Fibroblast of skin of right biceps (primary cell): ENCODE measurements around the gene LETMD1.
"Not testable (repeated sequence)": the region's sequence is repeated elsewhere in the genome, so short reads cannot be mapped to it uniquely, and the experiment has no call there.

Experiments used
- DNase-seq: peaks from one replicate; pipeline ENCODE4 v3.0.0-alpha.2; 2013

Gene LETMD1

GRCh38 chr12:51078346-51078745, 30.2 kb downstream of the LETMD1 start:
- not testable (repeated sequence) for DNase-seq

DNA sequence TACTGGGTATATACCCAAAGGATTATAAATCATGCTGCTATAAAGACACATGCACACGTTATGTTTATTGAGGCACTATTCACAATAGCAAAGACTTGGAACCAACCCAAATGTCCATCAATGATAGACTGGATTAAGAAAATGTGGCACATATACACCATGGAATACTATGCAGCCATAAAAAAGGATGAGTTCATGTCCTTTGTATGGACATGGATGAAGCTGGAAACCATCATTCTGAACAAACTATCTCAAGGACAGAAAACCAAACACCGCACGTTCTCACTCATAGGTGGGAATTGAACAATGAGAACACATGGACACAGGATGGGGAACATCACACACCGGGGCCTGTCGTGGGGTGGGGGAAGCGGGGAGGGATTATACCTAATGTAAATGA, 30.7 kb downstream of the LETMD1 start:
- not testable (repeated sequence) for DNase-seq

DNA sequence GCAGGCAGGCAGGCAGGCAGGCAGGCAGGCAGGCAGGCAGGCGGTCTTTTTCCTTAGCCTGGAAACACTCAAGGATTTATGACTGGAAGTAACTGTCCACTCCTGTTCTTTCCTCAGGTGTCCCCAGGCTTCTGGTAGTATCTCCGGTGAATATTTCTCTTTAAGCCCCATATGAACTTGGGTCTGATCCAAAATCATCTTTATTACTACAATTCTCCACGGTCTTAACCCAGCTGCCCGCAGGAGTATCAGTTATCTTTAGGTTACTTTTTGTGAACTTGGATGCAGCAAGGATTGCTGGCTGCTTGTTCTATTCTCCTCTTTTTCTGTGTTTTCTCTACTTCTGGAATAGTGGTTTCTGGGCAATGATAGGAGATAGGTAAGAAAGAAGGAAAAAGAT, 32.0 kb downstream of the LETMD1 start:
- DNase-seq: no peak

DNA sequence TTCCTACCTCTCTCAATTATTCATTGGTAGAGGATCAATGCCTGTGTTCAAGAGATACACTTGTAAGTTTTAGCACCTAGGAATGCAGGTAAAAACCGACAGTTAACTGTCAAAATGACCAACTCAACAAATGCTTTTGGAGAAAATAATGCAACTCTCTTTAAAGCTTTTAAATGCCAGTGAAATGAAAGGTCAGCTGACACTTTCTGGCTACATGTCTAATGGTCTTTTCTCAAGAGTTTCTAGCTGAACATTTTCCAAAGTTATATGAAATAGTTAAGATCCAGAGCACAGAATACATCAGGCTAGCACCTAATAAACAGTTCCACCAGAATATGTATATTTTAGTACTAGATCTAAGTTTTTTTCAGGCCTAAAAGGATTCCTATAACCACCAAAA, 33.3 kb downstream of the LETMD1 start:
- DNase-seq: no peak

GRCh38 chr12:51082561-51083125, 34.5 kb downstream of the LETMD1 start:
- DNase-seq: peak; percentile 46

- DNase-seq: peak; percentile 96
Measured at GRCh38 chr12:51083126-51083833, 35.2 kb downstream of the LETMD1 start, which contains the start of gene CSRNP2. Gene CSRNP2 (minus strand): TSS chr12:51083596. CDS start chr12:51076561, 7,035 bp downstream.

GRCh38 chr12:51085757-51086156, 37.6 kb downstream of the LETMD1 start:
- DNase-seq: no peak

GRCh38 chr12:51086933-51087332, 38.8 kb downstream of the LETMD1 start:
- no peak for DNase-seq

DNA sequence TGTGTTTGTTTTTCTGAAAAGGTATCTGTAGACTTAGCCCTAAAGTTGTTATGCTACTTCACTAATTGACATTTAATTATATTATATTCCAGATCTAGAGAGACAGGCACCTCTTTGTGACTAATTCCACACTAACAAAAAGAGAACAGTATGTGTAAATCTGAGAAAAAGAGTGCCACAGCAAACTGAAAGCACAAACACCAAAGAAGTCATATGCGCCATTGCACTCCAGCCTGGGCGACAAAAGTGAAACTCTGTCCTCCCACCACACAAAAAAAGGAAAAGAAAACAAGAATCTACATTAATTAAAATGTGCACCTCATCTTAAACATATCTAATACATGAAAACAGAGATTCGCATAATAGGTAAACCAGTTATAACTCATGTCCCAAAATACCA, 39.7 kb downstream of the LETMD1 start:
- no peak for DNase-seq

DNA sequence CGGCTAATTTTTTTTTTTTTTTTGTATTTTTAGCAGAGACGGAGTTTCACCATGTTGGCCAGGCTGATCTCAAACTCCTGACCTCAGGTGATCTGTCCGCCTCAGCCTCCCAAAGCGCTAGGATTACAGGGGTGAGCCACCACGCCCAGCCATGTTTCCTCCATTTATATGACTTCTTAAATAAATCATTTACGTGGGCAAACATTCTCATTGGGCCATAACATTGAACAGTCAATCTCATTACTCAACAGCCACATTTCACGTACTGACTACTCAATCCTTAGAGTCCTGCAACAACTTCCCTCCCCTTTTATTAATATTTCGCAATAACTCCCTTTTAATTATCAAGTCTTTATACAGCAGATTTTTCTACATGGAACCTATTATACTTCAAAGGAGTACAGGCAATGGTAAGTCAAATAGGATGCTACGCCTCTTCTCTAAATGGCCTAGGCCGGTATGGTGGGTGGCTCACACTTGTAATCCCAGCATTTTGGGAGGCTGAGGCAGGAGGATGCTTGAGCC, 42.6 kb downstream of the LETMD1 start:
- no peak for DNase-seq

DNA sequence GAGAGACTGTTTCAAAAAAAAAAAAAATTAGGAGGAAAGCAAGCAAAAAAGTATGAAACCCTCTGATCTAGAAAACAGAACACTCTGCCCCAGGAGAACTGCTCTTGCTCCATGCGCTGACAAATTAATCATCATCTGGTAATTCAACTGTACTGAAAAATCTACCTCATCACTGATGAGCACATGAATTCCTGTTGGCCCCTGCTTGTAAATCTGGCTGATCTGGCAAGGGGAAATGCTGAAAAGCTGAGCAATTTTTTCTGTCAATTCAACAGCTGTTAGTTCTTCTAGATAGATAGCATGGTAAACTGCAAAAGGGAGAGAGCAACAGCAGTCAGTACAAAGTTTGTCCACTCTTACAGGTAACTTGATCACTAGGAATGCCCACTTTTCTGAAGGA, 50.5 kb downstream of the LETMD1 start:
- no peak for DNase-seq

- DNase-seq: no peak
Measured at GRCh38 chr12:51103977-51104376, 55.9 kb downstream of the LETMD1 start.

GRCh38 chr12:51108136-51108535, 60.0 kb downstream of the LETMD1 start:
- no peak for DNase-seq
